CD4-positive, alpha-beta memory T cell (primary cell): ENCODE results near the gene TSN. TPM values are rescaled to one million over a fixed set of nuclear protein-coding genes. Genes with fewer than 3 reads are reported as not detected.

Source experiments
- CTCF ChIA-PET: fragments of 350-600 bp; sonication (Branson Sonifier 250); formaldehyde crosslinking; loops from one replicate; lab custom pipeline; 2021; ENCODE audit warnings: inconsistent platforms; ENCODE audit not compliant: partially characterized antibody; lab: Charles Lee
- POLR2A ChIA-PET: fragments of 350-600 bp; sonication (Branson Sonifier 250); formaldehyde crosslinking; loops from one replicate; lab custom pipeline; 2021; ENCODE audit not compliant: partially characterized antibody; lab: Charles Lee
- DNase-seq, 5 donors: peaks; one replicate each; pipeline versions ENCODE4 v3.0.0 to v3.0.0-alpha.2; 2020 to 2022; ENCODE audit warnings: mixed read lengths in 1 of 5
- H3K27ac ChIP-seq: one replicate; pipeline ENCODE4 v1.7.0; 2013; ENCODE audit warnings: low read depth, low read length
- H3K27me3 ChIP-seq: 2 replicates; pipeline ENCODE4 v1.7.0; 2013; ENCODE audit warnings: mild to moderate bottlenecking, low read length, moderate library complexity; ENCODE audit not compliant: insufficient read depth
- H3K36me3 ChIP-seq: 2 replicates; pipeline ENCODE4 v1.7.0; 2013; ENCODE audit warnings: mild to moderate bottlenecking, low read length, moderate library complexity; ENCODE audit not compliant: insufficient read depth
- H3K4me1 ChIP-seq: 2 replicates; pipeline ENCODE4 v1.7.0; 2013; ENCODE audit warnings: mild to moderate bottlenecking, low read length, moderate library complexity; ENCODE audit not compliant: insufficient read depth
- H3K4me3 ChIP-seq, 2 donors: one replicate each; pipeline ENCODE4 v1.7.0; 2013; ENCODE audit warnings: low read length in 2 of 2, mild to moderate bottlenecking in 1 of 2
- H3K9me3 ChIP-seq, 2 donors: one replicate each; pipeline ENCODE4 v1.7.0; 2013; ENCODE audit warnings: low read length in 2 of 2, control low read depth in 1 of 2; ENCODE audit not compliant: control insufficient read depth in 1 of 2
- H3K27ac Mint-ChIP-seq, 7 donors: one replicate each; pipeline ENCODE4 v1.8.0; 2020 to 2021; ENCODE audit warnings: mixed read lengths in 7 of 7, mild to moderate bottlenecking in 6 of 7, inconsistent platforms in 3 of 7, moderate library complexity in 3 of 7
- H3K27me3 Mint-ChIP-seq, 2 donors: one replicate each; pipeline ENCODE4 v1.8.0; 2020 to 2021; ENCODE audit warnings: mixed read lengths in 2 of 2
- H3K36me3 Mint-ChIP-seq, 2 donors: one replicate each; pipeline ENCODE4 v1.8.0; 2020 to 2021; ENCODE audit warnings: mixed read lengths in 2 of 2, inconsistent platforms in 1 of 2, mild to moderate bottlenecking in 1 of 2
- H3K4me1 Mint-ChIP-seq, 4 donors: one replicate each; pipeline ENCODE4 v1.8.0; 2020 to 2021; ENCODE audit warnings: mixed read lengths in 4 of 4, mild to moderate bottlenecking in 1 of 4
- H3K4me3 Mint-ChIP-seq, 8 donors: one replicate each; pipeline ENCODE4 v1.8.0; 2020 to 2021; ENCODE audit warnings: mixed read lengths in 8 of 8, mild to moderate bottlenecking in 7 of 8, moderate library complexity in 6 of 8, inconsistent platforms in 3 of 8
- H3K9me3 Mint-ChIP-seq, 8 donors: one replicate each; pipeline ENCODE4 v1.8.0; 2020 to 2021; ENCODE audit warnings: mixed read lengths in 8 of 8, mild to moderate bottlenecking in 5 of 8, inconsistent platforms in 3 of 8, moderate library complexity in 1 of 8
- intact Hi-C: fragments of 100-400 bp; cut with micrococcal nuclease; formaldehyde crosslinking; loops from one replicate; pipeline ENCODE4 v1.15.1; 2023
- polyA plus RNA-seq, 2 donors: library from polyadenylated mRNA; unstranded; fragments of 300-500 nt; fragmentation: Illumina TruSeq; gene quantifications; one replicate each; pipeline ENCODE4 v1.2.3, GENCODE V29; 2021
- total RNA-seq, 2 experiments: library from RNA; stranded (reverse); gene quantifications; one replicate each; pipeline ENCODE4 v1.2.3, GENCODE V29; 2021

Gene TSN
- total and polyA plus RNA-seq, 4 experiments from 2014 or later: 52.4 to 122 (median 61.7) TPM

DNA sequence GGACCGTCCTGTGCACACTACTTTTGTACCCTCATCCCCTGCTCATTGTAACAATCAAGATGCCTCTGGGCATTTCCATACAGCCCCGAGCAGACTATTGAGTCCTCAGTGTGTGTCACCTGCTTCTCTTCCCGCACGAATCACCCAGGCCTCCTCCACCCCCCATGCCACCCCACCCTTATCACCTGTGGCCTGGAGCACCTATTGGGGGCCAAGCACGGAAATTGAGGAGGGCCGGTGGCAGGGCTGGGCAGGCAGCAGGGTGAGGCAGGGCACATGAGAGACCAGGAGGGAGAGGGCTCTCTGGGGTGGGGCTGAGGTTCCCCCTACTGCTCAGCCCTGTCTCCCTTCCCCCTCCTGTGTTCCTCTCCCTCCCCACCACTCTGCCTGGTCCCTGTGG lies 14.5 kb upstream of the TSN start:
- no peak for DNase-seq
- Histone ChIP-seq H3K9me3 (no peaks in the 10 kb centered on the region), H3K27me3 (no peaks in the 10 kb centered on the region), H3K4me1 (peaks cover 9% of the 10 kb centered on the region), H3K4me3 (no peak overlapping the region), H3K36me3 (no peaks in the 10 kb centered on the region), H3K27ac (no peak overlapping the region)
- ChIA-PET CTCF (no interaction called here), POLR2A (no interaction called here)
- Mint-ChIP-seq H3K4me1 (peaks cover 1 to 26% (median 17%) of the 10 kb centered on the region in 4 donors), H3K9me3 (no peaks in the 10 kb centered on the region), H3K4me3 (peak overlapping the region in 3 of 8 donors; percentile 16 to 21 (median 17)), H3K36me3 (peaks cover 0 to 5% of the 10 kb centered on the region in 2 donors), H3K27ac (no peak overlapping the region), H3K27me3 (no peaks in the 10 kb centered on the region)
- intact Hi-C loops: no loop called here

DNA sequence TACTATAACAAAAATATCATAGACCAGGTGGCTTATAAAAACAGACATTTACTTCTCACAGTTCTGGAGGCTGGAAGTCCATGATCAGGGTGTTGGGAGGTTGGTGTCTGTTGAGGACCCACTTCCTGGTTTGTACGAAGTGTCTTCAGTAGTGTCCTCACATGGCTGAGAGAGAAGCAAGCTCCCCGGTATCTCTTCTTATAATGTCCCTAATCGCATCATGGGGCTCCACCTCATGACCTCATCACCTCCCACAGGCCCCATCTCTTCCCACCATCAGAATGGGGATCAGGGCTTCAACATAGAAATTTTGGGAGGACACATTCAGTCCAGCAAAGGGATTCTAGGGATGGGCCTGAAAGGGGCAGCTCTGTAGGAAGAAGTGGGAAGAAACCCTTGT lies 14.0 kb upstream of the TSN start:
- no peak overlapping the region for H3K27ac ChIP-seq
- H3K4me1 Mint-ChIP-seq: peaks cover 1 to 27% (median 16%) of the 10 kb centered on the region in 4 donors
- no peaks in the 10 kb centered on the region for H3K9me3 ChIP-seq
- peaks cover 0 to 3% of the 10 kb centered on the region in 2 donors for H3K36me3 Mint-ChIP-seq
- no peaks in the 10 kb centered on the region for H3K36me3 ChIP-seq
- peaks cover 9% of the 10 kb centered on the region for H3K4me1 ChIP-seq
- no peak for DNase-seq
- ChIA-PET CTCF (no interaction called here), POLR2A (no interaction called here)
- intact Hi-C loops: no loop called here
- no peaks in the 10 kb centered on the region for H3K27me3 ChIP-seq
- H3K4me3 Mint-ChIP-seq: peak overlapping the region in 1 of 8 donors; percentile 17
- H3K4me3 ChIP-seq: no peak overlapping the region
- no peaks in the 10 kb centered on the region for H3K27me3 Mint-ChIP-seq
- H3K27ac Mint-ChIP-seq: no peak overlapping the region
- no peaks in the 10 kb centered on the region for H3K9me3 Mint-ChIP-seq

- peak in 1 of 5 donors; percentile 54 for DNase-seq
- Mint-ChIP-seq H3K27me3 (no peaks in the 10 kb centered on the region), H3K36me3 (no peaks in the 10 kb centered on the region), H3K9me3 (no peaks in the 10 kb centered on the region), H3K4me1 (peaks cover 0 to 7% (median 2%) of the 10 kb centered on the region in 4 donors), H3K4me3 (no peak overlapping the region), H3K27ac (peak overlapping the region in 2 of 7 donors; percentile 15 to 55)
- Histone ChIP-seq H3K4me1 (no peaks in the 10 kb centered on the region), H3K36me3 (no peaks in the 10 kb centered on the region), H3K4me3 (no peak overlapping the region), H3K27me3 (no peaks in the 10 kb centered on the region), H3K27ac (no peak overlapping the region), H3K9me3 (no peaks in the 10 kb centered on the region)
- ChIA-PET POLR2A (no interaction called here), CTCF (no interaction called here)
- intact Hi-C loops: no loop called here
These were observed 9.3 kb upstream of the TSN start for GRCh38 chr2:121746071-121746578.

DNA sequence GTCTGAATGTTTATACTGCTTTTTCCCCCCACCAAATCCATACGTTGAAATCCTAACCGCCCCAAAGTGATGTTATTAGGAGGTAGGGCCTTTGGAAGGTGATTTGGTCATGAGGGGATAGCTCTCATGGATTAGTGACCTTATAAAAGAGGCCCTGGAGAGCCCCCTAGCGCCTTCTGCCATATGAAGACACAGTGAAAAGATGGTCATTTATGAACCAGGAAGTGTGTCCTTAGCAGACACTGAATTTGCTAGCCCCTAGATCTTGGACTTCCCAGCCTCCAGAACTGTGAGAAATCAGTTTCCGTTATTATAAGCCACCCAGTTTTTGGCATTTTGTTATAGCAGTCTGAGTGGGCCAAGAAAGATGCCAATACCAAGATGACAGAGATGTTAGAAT lies 7.2 kb upstream of the TSN start:
- no peak overlapping the region for H3K4me3 ChIP-seq
- H3K36me3 ChIP-seq: no peaks in the 10 kb centered on the region
- no peaks in the 10 kb centered on the region for H3K9me3 ChIP-seq
- Mint-ChIP-seq H3K9me3 (peaks cover 0 to 2% (median 0%) of the 10 kb centered on the region in 8 donors), H3K36me3 (no peaks in the 10 kb centered on the region), H3K4me3 (no peak overlapping the region), H3K27me3 (no peaks in the 10 kb centered on the region), H3K4me1 (peaks cover 0 to 7% (median 2%) of the 10 kb centered on the region in 4 donors), H3K27ac (no peak overlapping the region)
- ChIA-PET CTCF (interaction anchor here (0.8 kb wide), 1 partner anchor 346 kb away, joined by 3 read pairs; no protein-coding TSS in a partner anchor), POLR2A (no interaction called here)
- no peak for DNase-seq
- no peaks in the 10 kb centered on the region for H3K27me3 ChIP-seq
- no peak overlapping the region for H3K27ac ChIP-seq
- intact Hi-C loops: no loop called here
- H3K4me1 ChIP-seq: no peaks in the 10 kb centered on the region

DNA sequence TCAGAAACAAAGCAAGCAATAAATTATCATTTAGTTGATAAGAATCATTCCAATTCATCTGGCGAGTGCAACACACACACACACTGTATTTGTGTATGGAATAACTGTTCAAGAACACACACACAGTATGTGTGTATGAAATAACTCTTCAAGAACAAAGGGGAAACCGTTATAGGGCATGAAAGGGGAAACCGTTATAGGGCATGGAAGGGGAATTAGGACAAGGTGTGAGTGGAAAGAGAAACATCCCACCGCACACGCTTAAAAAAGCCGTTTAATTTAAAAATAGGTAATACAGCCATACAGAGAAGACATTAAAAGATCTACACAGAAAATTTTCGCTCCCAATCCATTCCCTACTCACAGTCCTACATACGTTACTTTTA lies 607 bp upstream of the TSN start:
- H3K36me3 Mint-ChIP-seq: peaks cover 0 to 27% of the 10 kb centered on the region in 2 donors
- Histone ChIP-seq H3K4me1 (peaks cover 24% of the 10 kb centered on the region), H3K27me3 (no peaks in the 10 kb centered on the region), H3K9me3 (no peaks in the 10 kb centered on the region), H3K27ac (peak overlapping the region; percentile 75), H3K4me3 (peak overlapping the region; percentile 59 to 98), H3K36me3 (no peaks in the 10 kb centered on the region)
- intact Hi-C loops: loop anchor here (1.0 kb wide), 3 partner anchors 18 to 225 kb away; partner anchors contain the start of genes CLASP1 and RNU4ATAC
- H3K27me3 Mint-ChIP-seq: no peaks in the 10 kb centered on the region
- CTCF ChIA-PET: no interaction called here
- POLR2A ChIA-PET: interaction anchor here (1.7 to 3.0 kb wide), 3 partner anchors 18 to 224 kb away, joined by 15 to 31 read pairs (median 17); partner anchors contain the start of genes CLASP1, NIFK and RNU4ATAC
- H3K27ac Mint-ChIP-seq: peak overlapping the region; percentile 79 to 99 (median 92)
- no peak for DNase-seq
- H3K4me1 Mint-ChIP-seq: peaks cover 18 to 42% (median 26%) of the 10 kb centered on the region in 4 donors
- H3K4me3 Mint-ChIP-seq: peak overlapping the region; percentile 85 to 99 (median 93)
- H3K9me3 Mint-ChIP-seq: peaks cover 0 to 2% (median 0%) of the 10 kb centered on the region in 8 donors

DNA sequence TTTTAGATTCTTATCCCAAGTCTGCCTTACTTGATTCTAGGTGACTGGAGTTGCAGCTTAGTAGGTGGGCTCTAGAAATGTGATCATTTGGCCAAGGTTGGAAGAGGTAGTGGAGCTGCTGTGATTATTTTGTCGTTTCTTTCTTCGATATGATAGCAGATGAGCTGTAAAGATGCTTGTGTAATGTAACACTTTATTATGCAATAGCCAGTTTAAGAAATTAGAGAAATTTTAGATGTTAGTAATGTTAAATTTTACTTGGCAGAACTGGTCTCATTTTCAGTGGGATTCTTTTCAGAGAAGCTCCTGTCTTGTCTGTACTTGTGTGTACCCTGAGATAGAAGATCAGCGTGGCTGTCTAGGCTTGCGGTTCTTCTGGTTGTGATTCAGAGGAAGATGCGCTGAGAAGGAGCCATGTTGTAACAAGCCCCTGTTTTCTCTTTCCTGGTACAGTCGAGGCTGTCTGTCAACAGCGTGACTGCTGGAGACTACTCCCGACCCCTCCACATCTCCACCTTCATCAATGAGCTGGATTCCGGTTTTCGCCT lies 9.3 kb downstream of the TSN start:
- ChIA-PET CTCF (no interaction called here), POLR2A (no interaction called here)
- H3K9me3 Mint-ChIP-seq: no peaks in the 10 kb centered on the region
- no peaks in the 10 kb centered on the region for H3K27me3 Mint-ChIP-seq
- intact Hi-C loops: no loop called here
- H3K4me1 Mint-ChIP-seq: peaks cover 0 to 2% (median under 1%) of the 10 kb centered on the region in 4 donors
- DNase-seq: no peak
- H3K4me3 ChIP-seq: no peak overlapping the region
- no peak overlapping the region for H3K4me3 Mint-ChIP-seq
- H3K4me1 ChIP-seq: no peaks in the 10 kb centered on the region
- no peak overlapping the region for H3K27ac ChIP-seq
- peaks cover 56 to 85% of the 10 kb centered on the region in 2 donors for H3K36me3 Mint-ChIP-seq
- peaks cover 67% of the 10 kb centered on the region for H3K36me3 ChIP-seq
- peak overlapping the region in 1 of 7 donors; percentile 47 for H3K27ac Mint-ChIP-seq
- no peaks in the 10 kb centered on the region for H3K27me3 ChIP-seq
- no peaks in the 10 kb centered on the region for H3K9me3 ChIP-seq

DNA sequence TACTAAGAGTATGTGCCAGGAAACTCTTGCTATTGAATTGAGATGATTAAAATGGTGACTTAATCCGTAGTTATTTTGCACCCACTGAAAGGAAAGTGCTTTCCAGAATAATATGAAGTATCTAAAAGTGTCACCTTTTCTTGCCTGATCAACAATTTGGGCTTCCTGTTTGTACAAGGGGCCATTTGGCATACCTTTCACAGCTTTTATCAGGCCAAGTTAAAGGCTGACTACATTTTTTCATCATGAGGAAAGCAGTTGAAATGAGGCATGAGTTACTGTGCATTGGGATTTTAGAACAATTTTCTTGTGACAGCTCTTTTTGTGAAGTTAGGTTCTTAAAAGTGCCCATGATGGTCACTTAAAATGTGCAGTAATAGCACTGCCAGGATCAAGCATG lies 11.2 kb downstream of the TSN start:
- peaks cover 57% of the 10 kb centered on the region for H3K36me3 ChIP-seq
- no peaks in the 10 kb centered on the region for H3K9me3 ChIP-seq
- intact Hi-C loops: no loop called here
- H3K36me3 Mint-ChIP-seq: peaks cover 50 to 68% of the 10 kb centered on the region in 2 donors
- no peaks in the 10 kb centered on the region for H3K9me3 Mint-ChIP-seq
- POLR2A ChIA-PET: no interaction called here
- peaks cover 0 to 2% (median under 1%) of the 10 kb centered on the region in 4 donors for H3K4me1 Mint-ChIP-seq
- no peak overlapping the region for H3K4me3 Mint-ChIP-seq
- H3K27me3 ChIP-seq: no peaks in the 10 kb centered on the region
- CTCF ChIA-PET: no interaction called here
- no peak overlapping the region for H3K4me3 ChIP-seq
- no peak for DNase-seq
- no peaks in the 10 kb centered on the region for H3K27me3 Mint-ChIP-seq
- H3K27ac Mint-ChIP-seq: no peak overlapping the region
- no peaks in the 10 kb centered on the region for H3K4me1 ChIP-seq
- H3K27ac ChIP-seq: no peak overlapping the region
